Kidney (tissue), 14 donors: Measurements from ENCODE around the gene GNG7. TPM values are rescaled to one million over a fixed set of nuclear protein-coding genes. Genes with fewer than 3 reads are reported as not detected.

Experiments
- DNase-seq, 5 donors: peaks; one replicate each; pipeline ENCODE4 v3.0.0-alpha.2; 2013 to 2020
- FAIRE-seq: peaks from 2 replicates; lab custom pipeline; 2012; peaks lifted over from hg19 to GRCh38; lab: Jason Lieb, UNC
- H3K27ac ChIP-seq, 2 donors: one replicate each; pipeline ENCODE4 v1.7.0; 2013; ENCODE audit warnings: low read depth in 2 of 2, low read length in 2 of 2, inconsistent platforms in 1 of 2
- H3K27me3 ChIP-seq: one replicate; pipeline ENCODE4 v1.7.1; 2013; ENCODE audit warnings: low read length, inconsistent platforms; ENCODE audit not compliant: control insufficient read depth, insufficient read depth
- H3K36me3 ChIP-seq, 3 donors: one replicate each; pipeline versions ENCODE4 v1.7.0 to v1.7.1; 2013; ENCODE audit warnings: low read length in 3 of 3, control low read depth in 1 of 3, inconsistent platforms in 1 of 3; ENCODE audit not compliant: insufficient read depth in 3 of 3, control insufficient read depth in 2 of 3
- H3K4me1 ChIP-seq, 3 donors: one replicate each; pipeline versions ENCODE4 v1.7.0 to v1.7.1; 2013; ENCODE audit warnings: low read length in 3 of 3, inconsistent platforms in 1 of 3, low read depth in 1 of 3; ENCODE audit not compliant: control insufficient read depth in 2 of 3, insufficient read depth in 2 of 3
- H3K4me3 ChIP-seq, 3 donors: one replicate each; pipeline versions ENCODE4 v1.7.0 to v1.8.1; 2013; ENCODE audit warnings: low read length in 3 of 3, control low read depth in 1 of 3, inconsistent platforms in 1 of 3
- H3K9ac ChIP-seq, 3 donors: one replicate each; pipeline versions ENCODE4 v1.7.0 to v1.7.1; 2013; ENCODE audit warnings: low read length in 3 of 3, control low read depth in 1 of 3, inconsistent platforms in 1 of 3
- H3K9me3 ChIP-seq, 3 donors: one replicate each; pipeline versions ENCODE4 v1.7.0 to v1.7.1; 2013; ENCODE audit warnings: low read length in 3 of 3, control low read depth in 1 of 3, inconsistent platforms in 1 of 3; ENCODE audit not compliant: control insufficient read depth in 2 of 3, insufficient read depth in 1 of 3
- CTCF ChIP-seq: IDR thresholded peaks from 3 replicates; pipeline ENCODE4 v1.5.1; 2012; ENCODE audit warnings: mild to moderate bottlenecking, moderate library complexity, borderline replicate concordance; ENCODE audit not compliant: insufficient read depth; ENCODE audit errors: extremely low read depth
- intact Hi-C: fragments of 100-400 bp; cut with DNase I; formaldehyde crosslinking; loops from one replicate; pipeline ENCODE4 v1.11.1; 2022
- polyA plus RNA-seq: library from polyadenylated mRNA; stranded (reverse); fragments of 350-450 nt; fragmentation: Illumina TruSeq; extraction: RNeasy Lipid Tissue Mini Kit (QIAGEN cat#74804); gene quantifications from one replicate; pipeline ENCODE4 v1.2.3, GENCODE V29; 2014; ENCODE audit warnings: low read depth, low replicate concordance; ENCODE audit not compliant: insufficient read depth
- total RNA-seq: library from RNA; stranded (reverse); fragmentation: NEBNext Ultra II Directional; extraction: Animal tissue kit (Norgen Biotek cat#: 25700); gene quantifications from one replicate; pipeline ENCODE4 v1.2.1, GENCODE V29; 2021
- donor health status: control.
- donor health status: control.
- donor health status: control.
- donor health status: control.
- donor health status: control.
- donor health status: DM: yes; HTN: yes; CAD: no.
- donor health status: Normal renal cell carcinoma (clear cell type).

The GNG7 gene
- total and polyA plus RNA-seq, 2 donors from 2014 or later = 9.9 to 13.4 TPM

- H3K4me1 ChIP-seq = peaks cover 0 to 9% (median 9%) of the 10 kb centered on the region in 3 donors
- H3K9me3 ChIP-seq = no peaks in the 10 kb centered on the region
- no peak for TF ChIP-seq CTCF
- no peaks in the 10 kb centered on the region for H3K36me3 ChIP-seq
- no peaks in the 10 kb centered on the region for H3K27me3 ChIP-seq
- no peak overlapping the region for H3K4me3 ChIP-seq
- intact Hi-C loops = no loop called here
- no peak for FAIRE-seq
- no peak overlapping the region for H3K27ac ChIP-seq
- DNase-seq = no peak
- no peak overlapping the region for H3K9ac ChIP-seq
Observed at GRCh38 chr19:2591537-2592291, 110.8 kb downstream of the GNG7 start.

- Histone ChIP-seq H3K9me3 (no peaks in the 10 kb centered on the region), H3K27ac (no peak overlapping the region), H3K27me3 (no peaks in the 10 kb centered on the region), H3K9ac (no peak overlapping the region), H3K4me3 (no peak overlapping the region), H3K4me1 (peaks cover 0 to 9% (median 9%) of the 10 kb centered on the region in 3 donors), H3K36me3 (no peaks in the 10 kb centered on the region)
- no peak for DNase-seq
- FAIRE-seq = no peak
- no peak for TF ChIP-seq CTCF
- intact Hi-C loops = no loop called here
Observed at GRCh38 chr19:2590630-2591399, 111.7 kb downstream of the GNG7 start.

GRCh38 chr19:2589441-2589840, 113.1 kb downstream of the GNG7 start:
- Histone ChIP-seq H3K9me3 (no peaks in the 10 kb centered on the region), H3K9ac (no peak overlapping the region), H3K4me3 (no peak overlapping the region), H3K36me3 (no peaks in the 10 kb centered on the region), H3K27ac (no peak overlapping the region), H3K4me1 (peaks cover 0 to 9% (median 9%) of the 10 kb centered on the region in 3 donors), H3K27me3 (no peaks in the 10 kb centered on the region)
- intact Hi-C loops = no loop called here
- TF ChIP-seq CTCF = no peak
- peak in 1 of 5 donors; percentile 26 for DNase-seq
- FAIRE-seq = no peak
